ENCODE measurements around the gene ACTMAP.
"Not testable (repeated sequence)": the region's sequence is repeated elsewhere in the genome, so short reads cannot be mapped to it uniquely, and the experiment has no call there.

Gene ACTMAP

GRCh38 chr19:40797166-40797962, 47.1 kb upstream of the ACTMAP start:
- Histone ChIP-seq H3K4me1 (peaks cover 0 to 50% (median 35%) of the 10 kb centered on the region in 4 donors), H3K4me3 (no peak overlapping the region), H3K27ac (peak overlapping the region; percentile 97), H3K36me3 (peaks cover 7 to 33% (median 10%) of the 10 kb centered on the region in 3 donors), H3K9me3 (no peaks in the 10 kb centered on the region), H3K27me3 (no peaks in the 10 kb centered on the region)
- intact Hi-C loops (cut with DNase I; ENCODE audit: low total_unique reads), result no loop called here
- no peak for TF ChIP-seq CTCF (IDR thresholded peaks at IDR 0.05)
- no peak for DNase-seq

GRCh38 chr19:40791996-40792395, 41.7 kb upstream of the ACTMAP start:
- intact Hi-C loops (cut with DNase I; ENCODE audit: low total_unique reads), result no loop called here
- no peak for TF ChIP-seq CTCF (IDR thresholded peaks at IDR 0.05)
- peaks cover 0 to 46% (median 31%) of the 10 kb centered on the region in 4 donors for H3K4me1 ChIP-seq
- no peak for DNase-seq
- H3K27ac ChIP-seq, result peak overlapping the region; percentile 85 to 91
- no peaks in the 10 kb centered on the region for H3K9me3 ChIP-seq
- no peak overlapping the region for H3K4me3 ChIP-seq
- H3K36me3 ChIP-seq, result peaks cover 0 to 58% (median 12%) of the 10 kb centered on the region in 3 donors
- H3K27me3 ChIP-seq, result no peaks in the 10 kb centered on the region

- no peak for TF ChIP-seq CTCF (IDR thresholded peaks at IDR 0.05)
- Histone ChIP-seq H3K4me3 (no peak overlapping the region), H3K9me3 (no peaks in the 10 kb centered on the region), H3K27me3 (no peaks in the 10 kb centered on the region), H3K4me1 (peaks cover 0 to 46% (median 31%) of the 10 kb centered on the region in 4 donors), H3K36me3 (peaks cover 4 to 60% (median 18%) of the 10 kb centered on the region in 3 donors), H3K27ac (peak overlapping the region; percentile 85 to 91)
- DNase-seq, result peak in 1 of 2 donors; percentile 89
- intact Hi-C loops (cut with DNase I; ENCODE audit: low total_unique reads), result no loop called here
Measured at GRCh38 chr19:40791349-40791748, 41.1 kb upstream of the ACTMAP start.

GRCh38 chr19:40786060-40787037, 36.1 kb upstream of the ACTMAP start:
- no peaks in the 10 kb centered on the region for H3K27me3 ChIP-seq
- H3K27ac ChIP-seq, result peak overlapping the region; percentile 6 to 34
- no peak for DNase-seq
- peaks cover 9 to 75% (median 26%) of the 10 kb centered on the region in 3 donors for H3K36me3 ChIP-seq
- intact Hi-C loops (cut with DNase I; ENCODE audit: low total_unique reads), result no loop called here
- peaks cover 0 to 20% (median 15%) of the 10 kb centered on the region in 4 donors for H3K4me1 ChIP-seq
- H3K9me3 ChIP-seq, result no peaks in the 10 kb centered on the region
- no peak for TF ChIP-seq CTCF (IDR thresholded peaks at IDR 0.05)
- H3K4me3 ChIP-seq, result no peak overlapping the region

GRCh38 chr19:40785526-40785925, 35.2 kb upstream of the ACTMAP start:
- intact Hi-C loops (cut with DNase I; ENCODE audit: low total_unique reads), result no loop called here
- H3K27ac ChIP-seq, result peak overlapping the region in 1 of 2 donors; percentile 34

GRCh38 chr19:40784146-40784545, 33.9 kb upstream of the ACTMAP start:
- H3K9me3 ChIP-seq; H3K27me3 ChIP-seq; intact Hi-C loops (cut with DNase I; ENCODE audit: low total_unique reads); H3K4me3 ChIP-seq; H3K4me1 ChIP-seq; H3K27ac ChIP-seq; DNase-seq: not testable (repeated sequence)
- H3K36me3 ChIP-seq, result peaks cover 9 to 63% (median 19%) of the 10 kb centered on the region in 3 donors

More at GRCh38 chr19:40785526-40785925, 35.2 kb upstream of the ACTMAP start:
- no peak for DNase-seq
- Histone ChIP-seq H3K27me3 (no peaks in the 10 kb centered on the region), H3K9me3 (no peaks in the 10 kb centered on the region), H3K4me1 (peaks cover 0 to 11% (median 6%) of the 10 kb centered on the region in 4 donors), H3K4me3 (no peak overlapping the region), H3K36me3 (peaks cover 9 to 72% (median 26%) of the 10 kb centered on the region in 3 donors)
- TF ChIP-seq CTCF (IDR thresholded peaks at IDR 0.05), result no peak
